Stomach (tissue), 9 donors: ENCODE data around the gene PPP1R15A. TPM values are rescaled to one million over a fixed set of nuclear protein-coding genes. Genes with fewer than 3 reads are reported as not detected.

Source experiments
- DNase-seq, 2 donors: peaks; one replicate each; pipeline versions ENCODE4 v3.0.0 to v3.0.0-alpha.2; 2013 to 2019
- H3K27ac ChIP-seq, 5 donors: fragments of 200-600 bp in 4 of 5; sonication (generic) in 4 of 5; one replicate each; pipeline ENCODE4 v1.5.1; 2013 to 2019; ENCODE audit warnings: mild to moderate bottlenecking in 1 of 5, moderate library complexity in 1 of 5
- H3K27me3 ChIP-seq, 3 donors: fragments of 200-600 bp; sonication (generic); one replicate each; pipeline ENCODE4 v1.5.1; 2017 to 2019; ENCODE audit warnings: mixed run types in 1 of 3
- H3K36me3 ChIP-seq, 4 donors: fragments of 200-600 bp; sonication (generic); 1 replicate in 3 of 4; 2 replicates in 1 of 4; pipeline ENCODE4 v1.5.1; 2016 to 2019
- H3K4me1 ChIP-seq, 4 donors: fragments of 200-600 bp; sonication (generic); one replicate each; pipeline ENCODE4 v1.5.1; 2016 to 2019
- H3K4me3 ChIP-seq, 4 donors: fragments of 200-600 bp; sonication (generic) in 3 of 4; one replicate each; pipeline ENCODE4 v1.5.1; 2016 to 2019; ENCODE audit warnings: mild to moderate bottlenecking in 1 of 4
- H3K9me3 ChIP-seq, 4 donors: fragments of 200-600 bp; sonication (generic); one replicate each; pipeline ENCODE4 v1.5.1; 2016 to 2019
- CTCF ChIP-seq, 7 experiments: fragments of 450-650 bp in 4 of 7; fragments of 200-600 bp in 3 of 7; sonication (generic) in 3 of 7; IDR thresholded peaks; one replicate each; pipeline ENCODE4 v1.5.1; 2016 to 2019; ENCODE audit warnings: antibody characterized with exemption in 7 of 7, control low read depth in 2 of 7, mild to moderate bottlenecking in 1 of 7
- EP300 ChIP-seq: sonication (generic); formaldehyde crosslinking; IDR thresholded peaks from one replicate; pipeline ENCODE4 v1.6.1; 2017; ENCODE audit warnings: antibody characterized with exemption
- POLR2A ChIP-seq, 4 donors: fragments of 450-650 bp; IDR thresholded peaks; one replicate each; pipeline ENCODE4 v1.6.1; 2016; ENCODE audit warnings: antibody characterized with exemption in 4 of 4, control low read depth in 2 of 4, mild to moderate bottlenecking in 1 of 4, moderate library complexity in 1 of 4
- POLR2AphosphoS5 ChIP-seq, 3 donors: sonication (generic); formaldehyde crosslinking; IDR thresholded peaks; one replicate each; pipeline ENCODE4 v1.6.1; 2016; ENCODE audit warnings: antibody characterized with exemption in 3 of 3
- WGBS, 5 donors: extraction: QIAGEN DNeasy Blood & Tissue Kit in 3 of 5; methylation state at CpG; one replicate each; pipeline versions ENCODE4 v1.1.5 to v1.1.7; 2013 to 2018; 5-methylcytosine and 5-hydroxymethylcytosine counted together
- intact Hi-C: fragments of 100-400 bp; cut with DNase I; formaldehyde crosslinking; loops from one replicate; pipeline ENCODE4 v1.15.1; 2023; ENCODE audit warnings: low total_unique reads
- polyA plus RNA-seq, 3 donors: library from polyadenylated mRNA; stranded (reverse); fragments of 200-250 nt; gene quantifications; one replicate each; pipeline ENCODE4 v1.2.3, GENCODE V29; 2013
- total RNA-seq, 5 donors: library from RNA; depleted of rRNA; stranded (reverse); fragments of >200 nt; gene quantifications; one replicate each; pipeline versions ENCODE4 v1.1.0 to v1.2.3, GENCODE V29; 2014 to 2016
- donor health status: healthy with polysubstance abuse.
- donor health status: Bipolar disorder and iron deficiency.
- donor health status: healthy.

The PPP1R15A gene
- total and polyA plus RNA-seq, 8 donors, result 14.6 to 107 (median 36.1) TPM

GRCh38 chr19:48913114-48913889, 41.1 kb downstream of the PPP1R15A start:
- Histone ChIP-seq H3K4me3 (no peak overlapping the region), H3K27me3 (no peaks in the 10 kb centered on the region), H3K4me1 (no peaks in the 10 kb centered on the region), H3K27ac (no peak overlapping the region), H3K9me3 (no peaks in the 10 kb centered on the region), H3K36me3 (peaks cover 75 to 100% (median 100%) of the 10 kb centered on the region in 4 donors)
- intact Hi-C loops, result no loop called here
- DNase-seq, result no peak
- no peak for TF ChIP-seq POLR2AphosphoS5 (IDR thresholded peaks at IDR 0.05)
- no peak for TF ChIP-seq CTCF (IDR thresholded peaks at IDR 0.05)
- no peak for TF ChIP-seq POLR2A (IDR thresholded peaks at IDR 0.05)
- 90 to 96% (median 92%) methylated on average over 9 of the region's 9 CpGs for WGBS, 5 donors

GRCh38 chr19:48914181-48914580, 42.0 kb downstream of the PPP1R15A start:
- no peak for TF ChIP-seq EP300
- TF ChIP-seq POLR2A (IDR thresholded peaks at IDR 0.05), result no peak
- TF ChIP-seq POLR2AphosphoS5 (IDR thresholded peaks at IDR 0.05), result no peak
- no peak for TF ChIP-seq CTCF (IDR thresholded peaks at IDR 0.05)
- intact Hi-C loops, result no loop called here
- 92 to 95% (median 94%) methylated on average over 8 of the region's 8 CpGs for WGBS, 5 donors

GRCh38 chr19:48915757-48916156, 43.5 kb downstream of the PPP1R15A start:
- peaks cover 60 to 100% (median 99%) of the 10 kb centered on the region in 4 donors for H3K36me3 ChIP-seq
- DNase-seq, result no peak
- 80 to 91% (median 85%) methylated on average over 8 of the region's 8 CpGs for WGBS, 5 donors

More at GRCh38 chr19:48914181-48914580, 42.0 kb downstream of the PPP1R15A start:
- Histone ChIP-seq H3K4me3 (no peak overlapping the region), H3K27ac (no peak overlapping the region), H3K4me1 (no peaks in the 10 kb centered on the region), H3K36me3 (peaks cover 74 to 100% (median 100%) of the 10 kb centered on the region in 4 donors), H3K9me3 (no peaks in the 10 kb centered on the region), H3K27me3 (no peaks in the 10 kb centered on the region)
- DNase-seq, result no peak

GRCh38 chr19:48918071-48918470, 45.9 kb downstream of the PPP1R15A start:
- Histone ChIP-seq H3K27me3 (no peaks in the 10 kb centered on the region), H3K9me3 (no peaks in the 10 kb centered on the region), H3K4me3 (no peak overlapping the region), H3K4me1 (no peaks in the 10 kb centered on the region), H3K27ac (no peak overlapping the region), H3K36me3 (peaks cover 61 to 100% (median 99%) of the 10 kb centered on the region in 4 donors)
- TF ChIP-seq EP300 (no peak), POLR2A (IDR thresholded peaks at IDR 0.05) (no peak), CTCF (IDR thresholded peaks at IDR 0.05) (no peak), POLR2AphosphoS5 (IDR thresholded peaks at IDR 0.05) (no peak)
- 74 to 93% (median 85%) methylated on average over 5 to 6 of the region's 6 CpGs for WGBS, 5 donors
- intact Hi-C loops, result no loop called here
- no peak for DNase-seq

More at GRCh38 chr19:48915757-48916156, 43.5 kb downstream of the PPP1R15A start:
- no peak overlapping the region for H3K27ac ChIP-seq
- H3K4me1 ChIP-seq, result no peaks in the 10 kb centered on the region
- H3K4me3 ChIP-seq, result no peak overlapping the region
- no peaks in the 10 kb centered on the region for H3K9me3 ChIP-seq
- intact Hi-C loops, result no loop called here
- no peaks in the 10 kb centered on the region for H3K27me3 ChIP-seq
- no peak for TF ChIP-seq POLR2AphosphoS5 (IDR thresholded peaks at IDR 0.05)
- TF ChIP-seq CTCF (IDR thresholded peaks at IDR 0.05), result no peak
- TF ChIP-seq EP300, result no peak
- no peak for TF ChIP-seq POLR2A (IDR thresholded peaks at IDR 0.05)
